ENCODE results near the gene NRSN2.

NRSN2 gene

DNA sequence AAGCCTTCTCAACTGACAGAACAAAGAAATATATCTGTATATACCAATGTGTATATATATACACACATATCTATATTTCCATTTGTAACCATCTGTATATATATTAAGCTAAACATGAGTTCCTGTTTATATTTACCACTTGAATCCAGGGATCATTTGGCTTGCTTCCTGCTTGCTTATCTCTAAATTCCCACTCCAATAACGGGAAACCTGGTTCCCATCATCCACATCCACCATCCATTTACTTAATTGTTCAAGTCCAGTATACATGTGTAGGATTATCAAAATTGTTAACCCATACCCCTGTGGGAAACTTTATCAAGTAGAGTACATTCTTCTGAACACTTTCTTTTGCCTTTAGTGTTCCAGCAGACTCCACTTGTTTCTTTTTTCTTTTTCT lies 34.0 kb upstream of the NRSN2 start:
- H3K4me3 Mint-ChIP-seq: no peak overlapping the region
- peaks cover 1% of the 10 kb centered on the region for H3K27me3 Mint-ChIP-seq

DNA sequence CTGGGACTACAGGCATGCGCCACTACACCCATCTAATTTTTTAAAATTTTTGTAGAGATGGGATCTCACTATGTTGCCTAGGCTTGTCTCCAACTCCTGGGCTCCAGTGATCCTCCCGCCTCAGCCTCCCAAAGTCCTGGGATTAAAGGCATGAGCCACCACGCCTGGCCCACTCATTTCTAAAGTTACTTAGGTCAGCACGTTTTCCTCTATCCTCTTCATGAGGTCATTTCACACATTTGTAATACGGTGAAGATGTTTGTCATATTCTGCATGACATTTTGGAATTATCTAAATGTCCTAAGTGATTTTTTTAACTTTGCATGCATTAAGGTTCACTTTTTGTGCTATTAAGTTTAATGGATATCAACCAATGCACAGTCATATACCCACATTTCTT lies 33.5 kb upstream of the NRSN2 start:
- Mint-ChIP-seq H3K27me3 (peaks cover 1% of the 10 kb centered on the region), H3K4me3 (no peak overlapping the region), H3K36me3 (peaks cover 5% of the 10 kb centered on the region), H3K27ac (no peak overlapping the region), H3K4me1 (ENCODE audit: low read depth) (peaks cover 15% of the 10 kb centered on the region), H3K9me3 (ENCODE audit: low read depth) (no peaks in the 10 kb centered on the region)

More for the DNA sequence above, 34.0 kb upstream of the NRSN2 start:
- Mint-ChIP-seq H3K36me3 (peaks cover 5% of the 10 kb centered on the region), H3K4me1 (ENCODE audit: low read depth) (peaks cover 15% of the 10 kb centered on the region), H3K27ac (no peak overlapping the region), H3K9me3 (ENCODE audit: low read depth) (no peaks in the 10 kb centered on the region)

DNA sequence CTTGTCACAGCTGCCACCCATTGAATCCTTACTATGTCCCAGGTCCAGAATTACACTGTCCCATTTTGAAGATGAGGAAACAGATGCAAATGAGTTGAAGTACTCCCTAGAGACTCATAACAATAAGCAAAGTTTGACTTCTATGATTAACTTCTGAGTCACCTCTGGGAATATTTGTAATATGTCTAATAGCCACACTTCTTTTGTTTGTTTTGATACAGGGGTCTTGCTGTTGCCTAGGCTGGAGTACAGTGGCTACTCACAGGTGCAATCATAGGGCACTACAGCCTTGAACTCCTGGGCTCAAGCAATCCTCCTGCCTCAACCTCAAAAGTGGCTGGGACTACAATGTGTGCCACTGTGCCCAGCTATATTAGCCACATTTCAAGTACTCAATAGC lies 33.0 kb upstream of the NRSN2 start:
- H3K4me3 Mint-ChIP-seq: no peak overlapping the region
- peaks cover 1% of the 10 kb centered on the region for H3K27me3 Mint-ChIP-seq
- peaks cover 5% of the 10 kb centered on the region for H3K36me3 Mint-ChIP-seq
- no peaks in the 10 kb centered on the region for H3K9me3 Mint-ChIP-seq (ENCODE audit: low read depth)
- H3K27ac Mint-ChIP-seq: no peak overlapping the region
- H3K4me1 Mint-ChIP-seq (ENCODE audit: low read depth): peaks cover 15% of the 10 kb centered on the region

DNA sequence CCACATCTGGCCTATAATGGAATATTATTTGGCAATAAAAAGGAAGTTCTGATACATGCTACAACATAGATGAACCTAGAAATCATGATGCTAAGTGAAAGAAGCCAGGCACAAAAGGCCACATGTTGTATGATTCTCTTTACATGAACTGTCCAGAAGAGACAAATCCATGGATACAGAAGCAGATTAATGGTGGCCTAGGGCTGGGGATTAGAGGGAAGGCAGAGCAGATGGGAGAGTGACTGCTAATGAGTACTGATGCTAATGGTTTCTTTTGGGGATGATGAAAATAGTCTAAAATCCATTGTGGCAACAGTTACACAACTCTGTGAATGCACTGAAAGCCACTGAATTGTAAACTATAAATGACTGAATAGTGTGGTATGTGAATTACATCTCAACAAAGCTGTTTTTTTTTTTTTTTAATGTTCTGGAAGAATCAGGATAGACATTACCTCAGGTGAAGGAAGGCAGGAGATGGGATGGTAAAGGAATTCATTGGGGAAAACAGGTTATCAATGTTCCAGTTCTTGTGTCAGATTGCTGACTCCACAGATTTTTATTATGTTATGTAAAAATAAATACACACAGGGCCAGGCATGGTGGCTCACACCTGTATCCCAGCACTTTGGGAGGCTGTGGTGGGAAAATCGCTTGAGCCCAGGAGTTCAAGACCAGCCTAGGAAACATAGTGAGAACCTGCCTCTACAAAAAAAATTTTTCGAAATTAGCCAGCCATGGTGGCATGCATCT lies 30.4 kb upstream of the NRSN2 start:
- Mint-ChIP-seq H3K27ac (no peak overlapping the region), H3K4me3 (no peak overlapping the region), H3K36me3 (peaks cover 8% of the 10 kb centered on the region), H3K4me1 (ENCODE audit: low read depth) (no peaks in the 10 kb centered on the region), H3K27me3 (peaks cover 1% of the 10 kb centered on the region), H3K9me3 (ENCODE audit: low read depth) (no peaks in the 10 kb centered on the region)

DNA sequence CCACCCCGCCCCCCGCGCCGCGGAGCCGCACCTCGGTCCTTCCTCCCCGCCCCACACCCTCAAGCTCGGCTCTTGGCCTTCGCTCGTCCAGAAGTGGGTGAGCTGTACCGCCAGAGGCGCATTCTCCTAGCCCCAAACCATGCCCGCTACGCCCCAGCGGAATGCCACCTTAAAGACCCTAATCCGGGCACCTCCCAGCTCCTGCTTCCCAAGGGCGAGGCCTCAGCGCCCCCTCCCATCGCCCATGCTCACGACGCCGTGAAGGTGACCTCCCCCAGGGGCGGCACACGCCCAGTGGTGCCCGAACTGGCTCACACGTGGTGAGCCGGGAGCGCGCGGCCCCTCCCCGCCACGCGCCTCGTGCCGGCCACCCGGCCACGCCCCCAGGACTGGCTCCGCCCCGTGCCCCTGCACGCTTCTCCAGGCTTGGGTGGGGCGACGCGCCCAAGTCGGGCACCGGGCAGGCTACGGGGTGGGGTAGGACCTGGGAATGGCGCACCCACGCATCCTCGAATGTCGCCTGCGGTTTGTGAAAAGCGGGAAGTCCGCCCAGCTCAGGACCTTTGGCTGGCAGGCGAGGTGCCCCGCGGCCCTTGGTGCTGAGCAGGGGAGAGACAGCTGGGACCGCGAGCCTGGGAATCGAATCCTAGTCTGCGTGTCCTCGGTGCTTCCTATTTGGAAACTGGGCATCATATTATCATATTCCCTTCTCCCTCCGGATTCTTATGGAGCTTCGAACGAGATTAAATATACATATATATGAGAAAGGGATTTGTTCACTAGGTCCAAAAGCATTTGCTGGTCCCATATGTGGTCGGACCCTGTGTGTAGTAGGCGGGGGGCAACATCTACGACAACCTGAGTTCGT lies 22.5 kb upstream of the NRSN2 start:
- Mint-ChIP-seq H3K4me1 (ENCODE audit: low read depth) (peaks cover 23% of the 10 kb centered on the region), H3K36me3 (peaks cover 3% of the 10 kb centered on the region), H3K9me3 (ENCODE audit: low read depth) (no peaks in the 10 kb centered on the region), H3K27me3 (no peaks in the 10 kb centered on the region), H3K27ac (peak overlapping the region; percentile 94), H3K4me3 (peak overlapping the region; percentile 91)

DNA sequence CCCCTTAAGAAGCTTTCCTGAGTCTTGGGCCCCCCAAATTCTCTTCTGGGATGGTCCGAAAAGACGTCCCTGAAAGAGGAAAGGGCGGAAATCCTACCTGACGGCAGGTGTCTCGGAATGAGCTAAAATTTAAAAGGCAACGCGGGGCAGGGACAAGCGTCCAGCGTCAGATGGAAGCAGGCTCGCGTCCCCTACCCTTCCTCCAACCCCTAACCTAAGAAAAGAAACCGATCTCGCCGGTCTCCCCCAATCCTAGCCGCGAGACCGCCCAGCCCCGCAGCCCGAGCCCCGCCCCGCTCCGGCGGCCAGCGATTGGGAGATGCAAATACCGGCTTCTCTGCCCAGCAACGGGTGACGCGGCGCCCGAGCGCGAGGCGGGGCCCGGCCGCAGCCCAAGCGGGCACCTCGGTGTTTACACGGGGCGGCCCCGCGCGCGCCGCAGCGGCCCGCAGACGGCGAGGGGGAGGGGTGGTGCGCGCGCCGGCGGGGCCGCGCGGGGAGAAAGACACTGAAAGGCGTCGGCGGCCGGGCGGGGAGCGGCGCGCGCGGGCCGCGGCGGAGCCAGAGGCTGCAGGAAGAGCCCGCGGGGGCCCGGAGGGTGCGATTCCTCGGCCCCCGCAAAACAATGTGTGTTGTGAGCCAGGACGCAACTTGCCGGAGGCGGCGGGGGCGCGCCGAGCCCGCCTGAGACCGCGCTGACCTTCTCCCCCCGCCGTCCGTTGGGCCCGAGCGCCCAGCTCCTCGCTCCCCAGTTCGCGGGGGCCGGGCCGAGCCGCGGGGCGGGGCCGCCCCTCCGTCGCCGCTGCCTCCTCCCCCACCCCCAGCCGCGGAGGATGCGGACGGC lies 21.6 kb upstream of the NRSN2 start, which contains the start of gene SOX12:
Gene SOX12, plus strand, starts transcription at position 508 of the 844 bp plus-strand sequence. CDS start 373 bp downstream, outside the sequence.
- H3K36me3 Mint-ChIP-seq: peaks cover 3% of the 10 kb centered on the region
- peak within 1 kb of the TSS; percentile 91 for H3K4me3 Mint-ChIP-seq
- H3K27me3 Mint-ChIP-seq: no peaks in the 10 kb centered on the region
- no peaks in the 10 kb centered on the region for H3K9me3 Mint-ChIP-seq (ENCODE audit: low read depth)
- peak within 1 kb of the TSS; percentile 94 for H3K27ac Mint-ChIP-seq
- peaks cover 27% of the 10 kb centered on the region for H3K4me1 Mint-ChIP-seq (ENCODE audit: low read depth)

DNA sequence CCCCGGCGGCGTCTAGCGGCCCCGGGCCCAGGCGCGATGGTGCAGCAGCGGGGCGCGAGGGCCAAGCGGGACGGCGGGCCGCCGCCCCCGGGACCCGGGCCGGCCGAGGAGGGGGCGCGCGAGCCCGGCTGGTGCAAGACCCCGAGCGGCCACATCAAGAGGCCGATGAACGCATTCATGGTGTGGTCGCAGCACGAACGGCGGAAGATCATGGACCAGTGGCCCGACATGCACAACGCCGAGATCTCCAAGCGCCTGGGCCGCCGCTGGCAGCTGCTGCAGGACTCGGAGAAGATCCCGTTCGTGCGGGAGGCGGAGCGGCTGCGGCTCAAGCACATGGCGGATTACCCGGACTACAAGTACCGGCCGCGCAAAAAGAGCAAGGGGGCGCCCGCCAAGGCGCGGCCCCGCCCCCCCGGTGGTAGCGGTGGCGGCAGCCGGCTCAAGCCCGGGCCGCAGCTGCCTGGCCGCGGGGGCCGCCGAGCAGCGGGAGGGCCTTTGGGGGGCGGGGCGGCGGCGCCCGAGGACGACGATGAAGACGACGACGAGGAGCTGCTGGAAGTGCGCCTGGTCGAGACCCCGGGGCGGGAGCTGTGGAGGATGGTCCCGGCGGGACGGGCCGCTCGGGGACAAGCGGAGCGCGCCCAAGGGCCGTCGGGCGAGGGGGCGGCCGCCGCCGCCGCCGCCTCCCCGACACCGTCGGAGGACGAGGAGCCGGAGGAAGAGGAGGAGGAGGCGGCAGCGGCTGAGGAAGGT lies 20.8 kb upstream of the NRSN2 start:
- Mint-ChIP-seq H3K4me1 (ENCODE audit: low read depth) (peaks cover 32% of the 10 kb centered on the region), H3K36me3 (peaks cover 3% of the 10 kb centered on the region), H3K9me3 (ENCODE audit: low read depth) (no peaks in the 10 kb centered on the region), H3K4me3 (peak overlapping the region; percentile 84), H3K27me3 (no peaks in the 10 kb centered on the region), H3K27ac (peak overlapping the region; percentile 66)

DNA sequence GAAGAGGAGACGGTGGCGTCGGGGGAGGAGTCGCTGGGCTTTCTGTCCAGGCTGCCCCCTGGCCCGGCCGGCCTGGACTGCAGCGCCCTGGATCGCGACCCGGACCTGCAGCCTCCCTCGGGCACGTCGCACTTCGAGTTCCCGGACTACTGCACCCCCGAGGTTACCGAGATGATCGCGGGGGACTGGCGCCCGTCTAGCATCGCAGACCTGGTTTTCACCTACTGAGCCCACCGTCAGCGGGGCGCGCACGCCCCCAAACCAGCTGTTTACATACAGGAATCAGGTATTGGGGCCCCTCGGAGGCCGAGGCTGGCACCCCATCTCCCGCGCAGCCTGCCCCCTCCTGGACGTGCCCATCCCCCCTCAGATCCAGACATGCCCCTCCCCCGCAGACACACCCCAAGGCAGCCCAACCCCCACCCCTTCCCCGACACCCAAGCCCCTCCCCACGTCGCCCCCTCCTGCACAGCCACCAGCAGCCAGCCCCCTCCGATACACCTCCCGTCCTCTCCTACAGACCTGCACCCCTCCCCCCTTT lies 20.2 kb upstream of the NRSN2 start:
- H3K4me3 Mint-ChIP-seq: peak overlapping the region; percentile 79
- H3K9me3 Mint-ChIP-seq (ENCODE audit: low read depth): no peaks in the 10 kb centered on the region
- no peaks in the 10 kb centered on the region for H3K27me3 Mint-ChIP-seq
- H3K27ac Mint-ChIP-seq: no peak overlapping the region
- peaks cover 32% of the 10 kb centered on the region for H3K4me1 Mint-ChIP-seq (ENCODE audit: low read depth)
- no peaks in the 10 kb centered on the region for H3K36me3 Mint-ChIP-seq

DNA sequence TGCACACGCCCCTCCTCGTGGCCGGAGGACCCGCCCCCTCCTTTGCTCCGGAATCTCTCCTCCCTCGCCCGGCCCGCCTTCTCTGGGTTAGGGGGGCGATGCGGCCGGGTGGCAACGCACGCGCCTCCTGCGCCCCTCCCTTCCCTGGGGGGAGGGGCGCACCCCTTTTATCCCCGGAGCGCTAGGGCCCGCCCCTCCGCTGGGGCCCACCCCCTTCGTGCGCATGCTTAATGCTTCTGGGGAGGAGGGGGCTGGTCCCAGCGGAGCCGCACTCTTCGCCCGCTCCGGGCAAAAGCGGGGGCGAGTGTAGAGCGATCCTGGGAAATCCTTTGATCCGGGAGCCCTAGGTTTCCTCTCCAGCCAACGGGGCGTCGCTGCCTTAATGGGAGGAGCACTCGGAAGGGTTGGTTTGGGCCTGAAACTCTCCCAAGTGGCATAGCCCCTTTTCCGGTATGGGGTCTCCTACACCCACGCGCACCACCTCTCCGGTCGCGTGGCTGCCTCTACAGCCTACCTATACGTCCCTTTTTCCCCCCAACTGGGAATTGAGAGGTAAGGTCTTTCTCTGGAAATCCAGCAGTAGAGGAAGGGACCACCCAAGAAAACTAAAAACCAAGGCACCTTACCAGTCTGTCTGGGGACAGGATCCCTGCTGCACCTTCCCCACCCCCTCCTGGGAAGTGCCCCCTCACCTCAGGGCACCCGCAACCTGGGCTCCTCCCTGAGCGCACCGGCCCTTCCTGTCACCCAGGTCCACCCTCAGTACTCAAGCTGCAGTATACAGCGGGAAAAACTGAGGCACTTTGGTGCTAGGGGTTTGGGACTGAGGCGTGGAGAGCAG lies 19.5 kb upstream of the NRSN2 start:
- Mint-ChIP-seq H3K4me3 (peak overlapping the region; percentile 79), H3K36me3 (no peaks in the 10 kb centered on the region), H3K4me1 (ENCODE audit: low read depth) (peaks cover 32% of the 10 kb centered on the region), H3K27me3 (no peaks in the 10 kb centered on the region), H3K9me3 (ENCODE audit: low read depth) (no peaks in the 10 kb centered on the region), H3K27ac (peak overlapping the region; percentile 28)

DNA sequence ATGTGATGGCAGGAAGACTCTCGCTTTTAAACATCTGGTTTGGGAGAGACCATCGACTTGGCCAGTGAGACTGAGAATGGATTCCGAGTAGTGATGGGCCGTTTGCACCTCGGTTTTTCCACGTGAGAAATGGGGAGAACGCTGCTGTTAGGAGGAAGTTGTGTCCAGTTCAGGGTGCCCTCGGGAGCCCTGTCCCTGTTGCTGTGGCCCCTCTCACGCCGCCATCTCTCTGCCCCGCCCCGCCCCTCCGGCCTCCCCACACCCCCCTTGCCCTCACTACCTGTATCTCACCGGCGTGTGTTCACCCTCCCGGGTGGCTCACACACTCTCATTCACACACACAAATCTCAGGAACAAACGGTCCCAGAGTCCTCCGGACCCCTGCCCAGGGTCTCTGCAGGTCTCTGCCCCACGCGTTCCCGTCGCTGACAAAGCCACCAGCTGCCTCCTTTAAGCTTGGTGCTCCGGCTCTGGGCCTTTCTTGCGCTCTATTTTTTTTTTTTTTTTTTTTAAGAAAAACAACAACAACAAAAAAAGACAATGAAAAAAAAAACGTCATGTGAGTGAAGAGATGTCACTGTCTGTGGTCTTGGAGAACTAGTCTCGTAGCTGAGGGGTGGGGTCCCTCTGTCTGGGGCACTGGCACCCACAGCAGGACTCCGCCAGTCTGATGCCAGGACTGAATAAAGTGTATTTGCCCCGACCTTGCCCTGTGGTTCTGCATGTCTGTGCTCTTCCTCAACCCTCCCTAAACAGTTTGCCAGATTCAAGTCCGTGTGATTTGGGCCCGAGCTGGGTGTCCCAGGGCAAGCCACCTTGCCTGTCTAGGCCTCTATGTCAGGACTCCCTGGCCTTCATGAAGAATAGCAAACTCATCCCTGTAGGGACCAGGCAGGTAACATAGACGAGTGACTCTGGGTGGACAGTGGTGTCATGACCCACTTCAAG lies 18.6 kb upstream of the NRSN2 start:
- H3K4me1 Mint-ChIP-seq (ENCODE audit: low read depth): peaks cover 32% of the 10 kb centered on the region
- H3K36me3 Mint-ChIP-seq: no peaks in the 10 kb centered on the region
- no peaks in the 10 kb centered on the region for H3K27me3 Mint-ChIP-seq
- no peaks in the 10 kb centered on the region for H3K9me3 Mint-ChIP-seq (ENCODE audit: low read depth)
- peak overlapping the region; percentile 88 for H3K27ac Mint-ChIP-seq
- peak overlapping the region; percentile 79 for H3K4me3 Mint-ChIP-seq

DNA sequence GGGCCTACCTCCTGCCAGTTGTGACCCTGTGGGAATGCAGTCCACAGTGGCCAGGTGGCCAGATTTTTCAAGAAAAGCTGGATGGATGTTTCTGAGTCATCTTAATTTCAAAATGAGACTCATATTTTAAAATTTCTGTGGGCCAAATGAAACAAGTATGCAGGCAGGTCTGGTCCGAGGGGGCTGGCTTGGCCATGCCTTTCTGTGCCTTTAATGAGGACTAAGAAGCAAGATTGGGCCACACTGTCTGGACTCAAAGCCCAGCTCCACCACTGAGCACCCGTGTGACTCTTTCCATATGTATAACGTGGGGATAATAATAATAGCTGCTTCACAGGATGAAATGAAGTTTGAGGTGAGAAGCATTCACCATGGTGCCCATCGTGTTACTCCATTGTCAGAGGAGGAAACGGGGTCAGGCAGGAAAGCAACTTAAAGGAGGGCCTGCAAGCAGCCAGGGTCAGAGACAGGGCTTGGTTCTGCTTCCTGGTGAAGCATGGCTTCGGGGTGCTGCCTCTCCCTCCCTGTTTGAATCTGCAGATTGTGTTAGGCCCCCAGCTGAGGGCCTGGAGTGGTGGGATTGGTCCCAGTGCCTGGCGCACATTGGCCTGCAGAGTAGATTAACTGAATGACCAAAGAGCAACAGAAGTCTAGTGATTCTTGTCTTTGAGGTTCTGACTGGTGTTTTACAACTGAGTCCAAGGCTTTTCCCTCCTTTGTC lies 17.8 kb upstream of the NRSN2 start:
- H3K4me3 Mint-ChIP-seq: peak overlapping the region; percentile 79
- H3K27ac Mint-ChIP-seq: peak overlapping the region; percentile 88
- H3K27me3 Mint-ChIP-seq: no peaks in the 10 kb centered on the region
- H3K4me1 Mint-ChIP-seq (ENCODE audit: low read depth): peaks cover 25% of the 10 kb centered on the region
- H3K9me3 Mint-ChIP-seq (ENCODE audit: low read depth): no peaks in the 10 kb centered on the region
- H3K36me3 Mint-ChIP-seq: no peaks in the 10 kb centered on the region

DNA sequence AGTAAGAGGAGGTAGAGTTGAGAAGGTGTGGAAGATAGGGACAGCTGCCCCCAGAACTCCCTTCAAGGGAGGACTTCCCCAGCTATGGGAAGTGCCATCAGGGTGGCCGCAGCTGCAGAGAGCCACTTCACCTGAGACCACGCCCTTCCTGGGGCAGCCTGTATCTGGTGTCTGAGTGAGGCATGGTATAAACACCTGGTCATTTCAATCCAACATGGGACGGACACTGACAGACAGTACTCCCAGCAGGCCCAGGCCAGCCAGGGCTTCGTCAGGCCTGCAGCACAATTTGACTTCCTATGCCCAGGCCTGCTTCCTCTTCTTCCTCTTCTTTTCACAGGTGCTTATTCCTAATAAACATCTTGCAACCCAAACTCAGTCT lies 17.1 kb upstream of the NRSN2 start:
- H3K27me3 Mint-ChIP-seq: no peaks in the 10 kb centered on the region
- H3K36me3 Mint-ChIP-seq: no peaks in the 10 kb centered on the region
- no peak overlapping the region for H3K27ac Mint-ChIP-seq
- H3K4me3 Mint-ChIP-seq: peak overlapping the region; percentile 47
- no peaks in the 10 kb centered on the region for H3K9me3 Mint-ChIP-seq (ENCODE audit: low read depth)
- peaks cover 24% of the 10 kb centered on the region for H3K4me1 Mint-ChIP-seq (ENCODE audit: low read depth)
